HG03469 (cell line): Measurements from ENCODE around the gene MUC5B.
"Not testable (repeated sequence)": the region's sequence is repeated elsewhere in the genome, so short reads cannot be mapped to it uniquely, and the experiment has no call there.

Experiments
- ATAC-seq: cut with Tn5 transposase; IDR thresholded peaks from one replicate; pipeline ENCODE4 v1.9.1; 2021; ENCODE audit warnings: mild to moderate bottlenecking, moderate library complexity, moderate number of reproducible peaks; ENCODE audit not compliant: unreplicated experiment

Gene MUC5B

GRCh38 chr11:1260620-1261019 is 37.8 kb downstream of the MUC5B start:
- ATAC-seq: no peak

DNA sequence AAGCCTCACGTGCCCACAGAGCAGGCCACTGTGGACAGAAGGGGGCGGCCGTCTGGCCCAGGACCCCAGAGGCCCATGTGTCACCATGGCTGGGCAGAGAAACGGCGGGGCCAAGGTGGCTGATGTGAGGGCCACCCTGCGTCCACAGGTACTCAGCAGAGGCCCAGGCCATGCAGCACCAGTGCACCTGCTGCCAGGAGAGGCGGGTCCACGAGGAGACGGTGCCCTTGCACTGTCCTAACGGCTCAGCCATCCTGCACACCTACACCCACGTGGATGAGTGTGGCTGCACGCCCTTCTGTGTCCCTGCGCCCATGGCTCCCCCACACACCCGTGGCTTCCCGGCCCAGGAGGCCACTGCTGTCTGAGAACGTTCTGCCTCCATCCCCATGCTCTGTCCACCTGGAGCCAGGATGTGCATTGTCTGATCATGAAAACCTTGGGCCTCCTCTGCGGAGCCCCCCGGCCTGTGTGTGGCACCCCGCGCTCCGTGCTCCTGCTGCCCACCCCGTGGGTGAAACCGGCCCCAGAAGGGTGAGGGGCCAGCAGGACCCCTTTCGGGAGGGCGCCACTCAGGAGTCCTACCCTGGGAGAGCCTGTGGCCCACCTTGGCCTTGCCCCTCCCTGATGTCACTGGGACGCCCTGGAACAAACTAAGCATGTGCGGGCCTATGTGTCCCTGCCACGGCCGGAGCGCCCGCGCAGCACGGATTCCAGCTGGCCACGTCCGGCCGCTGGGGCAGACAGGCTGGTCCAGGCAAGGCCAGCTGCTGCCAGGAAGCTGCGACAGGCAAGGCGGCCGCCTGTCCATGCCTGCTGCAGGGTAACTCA is 38.6 kb downstream of the MUC5B start:
- ATAC-seq: no peak

- ATAC-seq: no peak
Measured at GRCh38 chr11:1262172-1263006, 39.5 kb downstream of the MUC5B start.

GRCh38 chr11:1263010-1263409 is 40.1 kb downstream of the MUC5B start:
- ATAC-seq: no peak

GRCh38 chr11:1264444-1264843 is 41.6 kb downstream of the MUC5B start:
- ATAC-seq: not testable (repeated sequence)

- not testable (repeated sequence) for ATAC-seq
Measured at GRCh38 chr11:1265480-1265879, 42.6 kb downstream of the MUC5B start.

DNA sequence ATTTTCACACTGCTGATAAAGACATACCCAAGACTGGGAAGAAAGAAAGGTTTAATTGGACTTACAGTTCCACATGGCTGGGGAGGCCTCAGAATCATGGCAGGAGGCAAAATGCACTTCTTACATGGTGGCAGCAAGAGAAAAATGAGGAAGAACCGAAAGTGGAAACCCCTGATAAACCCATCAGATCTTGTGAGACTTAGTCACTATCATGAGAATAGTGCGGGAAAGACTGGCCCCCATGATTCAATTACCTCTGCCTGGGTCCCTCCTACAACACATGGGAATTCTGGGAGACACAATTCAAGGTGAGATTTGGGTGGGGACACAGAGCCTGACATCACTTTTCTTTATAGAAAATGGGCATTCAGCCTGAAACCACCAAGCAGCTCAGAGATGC is 44.1 kb downstream of the MUC5B start:
- not testable (repeated sequence) for ATAC-seq

GRCh38 chr11:1267441-1268100 is 44.7 kb downstream of the MUC5B start:
- ATAC-seq: no peak

DNA sequence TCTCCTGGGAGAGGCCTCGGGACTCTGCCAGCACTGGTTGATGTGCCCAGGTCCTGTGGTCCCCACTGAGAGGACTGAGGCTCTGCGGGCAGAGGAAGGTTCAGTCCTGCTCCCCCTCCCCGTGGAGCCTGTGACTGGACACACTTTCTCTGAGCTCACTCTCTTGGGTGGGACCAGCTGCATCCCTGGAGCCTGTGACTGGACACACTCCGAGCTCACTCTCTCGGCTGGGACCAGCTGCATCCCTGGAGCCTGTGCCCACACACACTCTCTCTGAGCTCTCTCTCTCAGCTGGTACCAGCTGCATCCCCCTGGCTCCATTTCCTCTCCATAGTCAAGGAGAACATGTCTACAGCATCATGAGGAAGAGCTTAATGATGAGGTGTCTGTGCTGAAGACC is 47.1 kb downstream of the MUC5B start:
- ATAC-seq: no peak

GRCh38 chr11:1270476-1270875 is 47.6 kb downstream of the MUC5B start:
- ATAC-seq: no peak

DNA sequence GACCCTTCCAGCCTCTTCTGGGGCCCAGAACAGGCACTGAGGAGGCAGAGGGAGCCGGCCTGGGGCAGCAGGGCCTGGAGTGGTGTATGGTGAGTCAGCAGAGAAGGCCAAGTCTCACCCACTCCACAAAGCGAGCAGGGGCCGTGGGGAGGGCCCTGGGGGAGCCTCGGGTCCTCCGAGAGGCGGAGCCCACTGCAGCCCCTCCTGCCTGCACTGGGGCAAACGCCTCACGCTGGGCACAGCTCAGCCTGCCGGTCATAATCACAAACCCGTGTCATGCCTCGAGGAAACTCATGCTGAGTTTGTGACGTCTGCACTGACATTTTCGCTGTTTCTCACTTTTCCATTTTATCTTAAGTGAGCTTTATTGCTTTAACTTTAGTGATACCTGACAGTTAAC is 48.1 kb downstream of the MUC5B start:
- ATAC-seq: no peak

DNA sequence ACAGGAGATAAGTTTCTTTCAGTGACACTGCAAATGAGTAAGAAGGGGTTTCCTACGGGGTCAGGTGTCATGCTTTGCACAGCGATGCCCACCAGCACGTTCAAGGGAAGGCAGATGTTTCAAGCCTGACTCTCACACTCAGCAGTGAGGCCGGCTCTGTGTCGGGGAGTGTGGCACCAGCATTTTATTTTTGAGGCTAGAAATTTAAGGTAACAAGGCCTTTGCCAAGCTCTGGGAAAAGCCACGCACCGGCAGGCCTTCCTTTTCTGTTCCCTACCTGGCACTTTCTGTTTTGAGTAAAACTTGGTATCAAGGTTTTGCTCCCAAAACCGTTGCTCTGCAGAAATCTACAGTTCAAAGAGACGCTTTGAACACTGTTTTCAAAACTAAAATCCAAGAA is 48.5 kb downstream of the MUC5B start:
- no peak for ATAC-seq

- no peak for ATAC-seq
Measured at GRCh38 chr11:1271927-1272326, 49.1 kb downstream of the MUC5B start.

DNA sequence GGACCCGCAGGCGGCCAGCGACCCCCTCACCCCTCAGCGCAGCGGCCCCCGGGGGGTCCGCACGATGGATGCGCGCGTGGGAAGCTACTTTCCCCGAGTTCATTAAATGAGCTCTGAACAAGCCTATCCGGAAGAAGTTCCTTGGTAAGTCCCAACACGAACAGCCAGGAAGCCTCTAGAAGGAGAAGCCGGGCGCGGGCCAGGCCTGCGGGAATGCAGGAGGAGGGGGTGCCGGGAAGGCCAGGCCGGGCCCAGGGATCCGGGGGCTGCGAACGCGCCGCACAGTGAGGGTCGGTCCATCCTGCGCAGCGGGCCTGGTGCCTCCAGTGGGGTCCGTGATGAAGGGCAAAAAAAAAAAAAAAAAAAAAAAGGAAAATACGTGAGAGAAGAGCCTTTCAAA is 49.7 kb downstream of the MUC5B start:
- ATAC-seq: no peak

DNA sequence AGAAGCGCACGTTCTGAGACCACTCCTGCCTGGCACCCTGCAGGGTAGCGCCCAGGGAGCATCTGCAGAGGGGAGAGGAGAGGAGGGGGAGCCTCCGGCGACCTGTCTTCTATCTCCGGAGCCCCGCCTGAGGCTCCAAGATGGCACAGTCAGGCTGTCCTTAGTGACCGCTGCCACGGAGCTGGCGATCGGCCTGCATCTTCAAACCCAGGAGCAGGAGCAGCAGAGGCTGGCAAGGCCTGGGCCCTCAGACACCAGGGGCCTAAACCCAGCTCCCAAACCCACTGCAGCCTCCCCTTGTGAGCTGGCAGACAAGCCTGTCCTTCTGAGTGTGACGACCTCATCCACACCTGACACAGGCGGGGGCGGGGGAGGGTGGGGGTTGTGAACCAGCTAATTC is 51.6 kb downstream of the MUC5B start:
- no peak for ATAC-seq

DNA sequence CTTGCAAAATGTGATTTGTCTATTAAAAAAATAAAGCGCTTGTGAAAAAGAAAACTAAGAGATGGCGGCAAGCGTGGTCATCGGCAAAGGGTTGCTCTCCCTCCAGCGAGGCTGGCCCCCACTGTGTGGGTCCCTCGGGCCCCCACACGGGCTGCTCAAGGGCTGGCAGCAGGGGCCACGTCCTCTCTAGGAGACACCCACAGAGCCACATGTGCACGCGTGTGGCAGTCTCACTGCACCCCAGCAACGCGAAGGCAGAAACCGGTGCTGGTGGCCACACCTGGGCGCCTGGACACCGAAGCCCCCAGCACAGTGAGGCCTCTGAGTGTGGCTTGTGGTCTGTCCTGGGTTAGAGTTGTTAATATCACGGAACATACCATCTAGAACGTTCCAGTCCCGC is 52.2 kb downstream of the MUC5B start:
- no peak for ATAC-seq

DNA sequence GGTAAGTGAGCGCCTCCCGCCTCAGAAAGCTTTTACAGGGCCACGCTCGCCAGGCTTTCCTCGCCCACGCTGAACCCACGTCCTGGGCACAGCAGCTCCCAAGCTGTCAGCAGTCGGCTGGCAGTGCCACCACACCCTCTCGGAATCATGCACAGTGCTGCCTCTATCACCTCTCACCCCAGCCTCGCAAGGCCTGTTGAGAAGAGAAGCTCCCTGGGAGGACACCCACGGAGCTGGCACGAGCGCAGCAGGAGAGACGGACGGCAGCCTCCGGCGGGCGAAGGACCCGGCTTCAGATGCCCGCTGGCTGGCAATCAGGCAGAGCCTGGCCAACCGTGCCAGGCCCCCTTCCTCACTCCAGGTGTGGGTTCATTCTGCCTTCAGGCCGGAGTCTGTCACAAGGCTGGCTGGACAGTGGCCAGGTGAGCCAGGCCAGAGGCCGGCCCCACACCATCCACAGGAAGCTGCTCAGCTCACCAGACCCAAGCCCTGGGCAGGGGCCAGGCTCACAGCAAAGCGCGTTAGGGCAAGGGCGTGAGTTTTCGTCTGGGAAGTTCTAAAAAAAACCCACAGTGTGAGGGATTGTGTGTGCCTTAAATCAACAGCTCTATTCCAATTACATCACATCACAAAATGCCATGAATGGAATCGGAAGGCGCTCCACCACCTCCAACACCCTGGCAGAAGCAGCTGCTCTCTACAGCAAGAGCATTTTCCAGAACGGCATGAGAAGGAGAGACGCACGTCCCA is 53.4 kb downstream of the MUC5B start:
- ATAC-seq: no peak

GRCh38 chr11:1276866-1277615 is 54.2 kb downstream of the MUC5B start:
- no peak for ATAC-seq

GRCh38 chr11:1277936-1278512 is 55.2 kb downstream of the MUC5B start:
- no peak for ATAC-seq
